ENCODE data around the gene TBC1D22A.

The TBC1D22A gene

DNA sequence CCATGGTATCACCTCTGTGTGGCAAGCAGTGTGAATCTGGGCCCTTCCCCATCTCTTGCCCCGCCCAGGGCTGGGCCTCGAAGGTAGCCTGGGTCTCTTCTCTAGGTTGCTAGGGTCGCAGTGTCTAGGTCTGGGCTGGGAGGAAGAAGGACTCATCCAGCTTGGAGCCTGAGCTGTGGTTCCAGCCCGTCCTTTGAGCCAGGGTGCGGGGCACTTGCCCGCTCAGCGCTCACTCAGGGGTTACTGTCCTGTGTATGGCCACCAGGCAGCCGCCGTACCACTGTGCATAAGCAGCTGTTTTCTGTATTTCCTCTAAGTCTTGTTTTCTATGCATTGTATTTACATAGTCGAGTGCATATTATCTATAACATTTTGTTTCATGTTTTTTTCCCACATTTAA, 160.9 kb downstream of the TBC1D22A start:
- no peak for DNase-seq (ENCODE audit: low read depth in 1 of 2, low spot score in 1 of 2)

DNA sequence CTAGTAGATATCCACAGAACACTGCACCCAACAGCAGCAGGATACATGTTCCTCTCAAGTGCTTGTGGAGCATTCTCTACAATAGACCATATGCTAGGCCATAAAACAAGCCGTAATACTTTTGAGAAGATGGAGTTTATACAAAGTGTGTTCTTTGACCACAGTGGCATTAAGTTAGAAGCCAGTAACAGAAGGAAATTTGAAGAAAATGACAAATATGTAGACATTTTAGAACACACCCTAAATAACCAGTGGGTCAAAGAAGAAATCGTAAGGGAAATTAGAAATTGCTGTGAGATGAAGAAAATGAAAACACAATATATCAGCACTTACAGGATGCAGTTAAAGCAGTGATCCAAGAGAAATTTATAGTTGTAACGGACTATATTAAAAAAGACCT, 163.4 kb downstream of the TBC1D22A start:
- DNase-seq (ENCODE audit: low read depth in 1 of 2, low spot score in 1 of 2) = no peak

DNA sequence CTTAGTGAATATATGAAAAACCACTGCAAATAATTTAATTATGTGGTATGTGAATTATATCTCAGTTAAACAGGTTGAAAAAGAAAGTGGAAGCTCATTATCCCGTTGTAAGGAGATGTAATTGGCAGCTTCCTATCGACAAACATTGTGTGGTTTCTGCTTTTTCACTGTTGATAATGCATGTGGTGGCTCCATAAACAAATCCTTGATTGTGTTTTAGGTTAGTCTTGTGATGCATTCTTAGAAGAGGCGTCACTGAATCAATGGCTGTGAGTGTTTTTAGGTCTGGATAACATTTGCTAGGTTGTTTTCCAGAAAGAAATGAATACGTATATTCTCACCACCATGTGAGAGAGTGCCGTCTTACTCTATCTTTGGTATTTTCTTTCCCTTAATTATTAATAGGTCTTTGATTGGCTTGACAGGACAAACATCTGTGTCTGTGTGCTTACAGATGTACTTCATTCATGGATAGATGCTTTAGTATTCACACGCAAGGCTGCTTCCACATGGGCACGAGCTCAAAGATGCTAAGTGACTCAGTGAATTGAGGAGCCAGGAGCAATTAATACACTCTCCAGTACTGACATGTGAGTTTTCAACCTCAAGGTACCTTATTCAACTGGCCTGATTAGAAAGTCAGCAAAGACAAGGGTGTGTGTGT, 166.7 kb downstream of the TBC1D22A start:
- no peak for DNase-seq (ENCODE audit: low read depth in 1 of 2, low spot score in 1 of 2)

DNA sequence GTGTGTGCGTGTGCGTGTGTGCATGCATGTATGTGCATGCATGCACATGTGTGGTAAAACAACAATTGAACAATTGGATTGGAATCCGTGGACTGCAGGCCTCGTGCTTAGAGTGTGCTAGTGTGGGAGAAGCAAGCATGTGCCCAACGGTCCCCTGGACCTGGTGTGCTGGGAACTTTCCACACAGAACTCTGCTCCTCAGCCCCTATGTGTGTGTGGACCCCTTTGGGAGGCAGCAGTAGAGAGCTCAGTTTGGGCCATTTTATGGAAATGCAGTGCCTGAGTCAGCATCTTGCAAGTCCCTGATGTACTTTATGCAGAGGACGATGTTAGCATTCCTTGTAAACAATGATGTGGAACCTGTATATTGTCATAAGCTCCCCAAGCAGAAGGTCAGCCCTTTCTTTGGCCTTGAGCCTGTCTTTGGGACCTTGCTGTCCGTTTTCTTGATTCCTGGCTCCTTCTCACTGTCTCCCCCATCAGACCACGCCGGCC, 167.3 kb downstream of the TBC1D22A start:
- DNase-seq (ENCODE audit: low read depth in 1 of 2, low spot score in 1 of 2) = no peak

DNA sequence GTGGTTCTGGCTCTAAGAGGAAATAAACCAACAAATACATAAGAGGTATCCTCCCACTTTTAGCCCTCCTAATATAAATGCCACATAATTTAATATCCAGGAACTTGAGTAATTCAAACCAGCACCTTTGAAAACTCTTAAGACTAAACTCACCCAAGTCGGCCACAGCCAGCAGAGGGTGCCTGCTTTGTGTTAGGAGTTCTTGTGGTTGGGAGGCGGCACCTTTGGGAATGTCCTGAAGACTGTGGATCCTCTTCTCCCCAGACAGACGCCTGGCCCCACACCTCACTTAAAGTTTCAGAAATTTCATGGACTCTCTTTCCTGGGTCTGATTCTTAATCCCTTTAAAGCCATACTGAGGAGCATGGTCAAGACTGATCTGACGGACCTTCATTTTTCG, 169.0 kb downstream of the TBC1D22A start:
- no peak for DNase-seq (ENCODE audit: low read depth in 1 of 2, low spot score in 1 of 2)

DNA sequence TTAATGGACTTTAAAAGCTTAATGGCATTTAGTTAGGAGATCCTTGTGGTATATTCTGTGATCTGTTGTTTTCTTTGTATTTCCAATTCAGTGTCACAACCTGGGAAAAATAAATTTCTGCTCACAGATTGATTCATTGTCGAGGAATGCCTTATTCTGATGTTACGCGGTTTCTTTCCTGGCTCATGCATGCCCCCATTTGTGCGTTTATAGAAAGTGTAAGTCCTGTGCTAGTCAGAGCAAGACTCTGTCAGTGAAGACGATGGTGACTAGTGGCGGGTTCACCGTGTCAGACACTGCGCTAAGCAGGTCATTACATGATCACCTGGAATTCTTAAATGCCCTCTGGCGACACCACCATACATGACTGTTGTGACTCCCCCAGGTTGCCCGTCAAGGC, 169.4 kb downstream of the TBC1D22A start:
- DNase-seq (ENCODE audit: low read depth in 1 of 2, low spot score in 1 of 2) = no peak

DNA sequence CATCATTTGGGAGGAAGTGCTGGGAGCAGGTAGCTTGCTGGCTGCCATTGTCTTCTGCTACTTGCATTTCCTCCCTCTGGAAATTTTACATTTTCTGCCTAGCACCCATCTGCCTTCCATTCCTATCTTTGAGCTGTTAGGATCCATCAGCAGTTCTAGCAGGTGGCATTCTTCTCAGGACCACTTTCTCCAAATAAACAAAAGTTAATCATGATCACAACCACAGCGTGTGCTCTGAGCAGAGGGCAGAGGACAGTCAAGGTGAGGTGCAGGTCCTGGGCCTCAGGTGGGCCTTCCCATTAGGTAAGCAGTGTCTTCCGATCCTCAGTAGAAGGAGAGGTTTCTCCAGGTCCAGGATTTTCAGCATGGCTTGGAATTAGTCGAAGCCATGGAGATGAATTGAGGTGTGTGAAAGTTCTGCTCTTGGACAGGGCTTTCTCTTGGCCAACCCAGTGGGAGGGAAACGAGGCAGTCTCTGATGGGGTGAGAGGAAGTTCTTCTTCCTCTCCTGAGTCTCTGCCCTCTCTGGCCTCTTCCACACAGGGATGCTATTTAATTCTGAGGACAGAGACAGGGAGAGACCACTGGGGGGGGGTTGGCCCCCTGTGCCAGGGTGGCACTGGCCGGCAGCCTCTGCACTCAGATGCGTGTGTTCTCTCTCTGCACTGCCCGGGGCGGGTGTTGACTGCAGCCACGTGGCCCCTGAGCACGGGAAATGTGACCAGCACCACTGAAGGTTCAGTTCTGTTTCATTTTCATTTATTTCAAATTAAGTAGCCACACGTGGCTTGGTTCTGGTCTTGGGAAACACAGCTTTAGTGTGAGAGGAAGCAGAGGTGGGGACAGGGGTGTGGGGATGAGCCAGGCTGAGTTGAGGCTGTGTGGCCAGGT, 170.8 kb downstream of the TBC1D22A start:
- no peak for DNase-seq (ENCODE audit: low read depth in 1 of 2, low spot score in 1 of 2)

DNA sequence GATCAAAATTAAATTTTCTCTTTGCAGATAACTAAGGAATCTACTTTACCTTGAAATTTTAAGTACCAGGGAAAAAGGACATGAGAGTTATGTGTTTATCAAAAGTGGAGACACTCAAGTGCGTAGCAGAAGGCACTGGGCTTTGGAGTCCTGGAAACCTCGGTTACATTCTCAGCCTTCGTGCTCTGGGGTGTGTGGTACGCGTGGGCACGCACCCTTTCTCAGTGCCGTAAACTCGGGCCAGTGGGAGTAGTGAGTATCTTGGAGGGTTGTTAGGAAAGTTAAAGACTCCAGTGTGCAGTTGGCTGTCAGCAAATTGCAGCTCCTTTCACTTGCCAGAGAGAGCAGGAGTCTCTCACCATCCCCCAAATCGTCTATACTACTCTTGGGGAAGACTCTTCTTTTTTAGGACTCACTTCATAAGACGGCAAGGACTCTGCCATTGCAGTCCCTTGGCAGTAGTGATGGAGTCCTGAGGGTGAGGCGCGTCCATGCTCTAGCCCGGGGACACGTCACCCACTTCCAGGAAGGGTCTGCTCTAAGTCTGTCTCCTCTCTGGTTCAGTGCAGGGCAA, 171.8 kb downstream of the TBC1D22A start:
- no peak for DNase-seq (ENCODE audit: low read depth in 1 of 2, low spot score in 1 of 2)

DNA sequence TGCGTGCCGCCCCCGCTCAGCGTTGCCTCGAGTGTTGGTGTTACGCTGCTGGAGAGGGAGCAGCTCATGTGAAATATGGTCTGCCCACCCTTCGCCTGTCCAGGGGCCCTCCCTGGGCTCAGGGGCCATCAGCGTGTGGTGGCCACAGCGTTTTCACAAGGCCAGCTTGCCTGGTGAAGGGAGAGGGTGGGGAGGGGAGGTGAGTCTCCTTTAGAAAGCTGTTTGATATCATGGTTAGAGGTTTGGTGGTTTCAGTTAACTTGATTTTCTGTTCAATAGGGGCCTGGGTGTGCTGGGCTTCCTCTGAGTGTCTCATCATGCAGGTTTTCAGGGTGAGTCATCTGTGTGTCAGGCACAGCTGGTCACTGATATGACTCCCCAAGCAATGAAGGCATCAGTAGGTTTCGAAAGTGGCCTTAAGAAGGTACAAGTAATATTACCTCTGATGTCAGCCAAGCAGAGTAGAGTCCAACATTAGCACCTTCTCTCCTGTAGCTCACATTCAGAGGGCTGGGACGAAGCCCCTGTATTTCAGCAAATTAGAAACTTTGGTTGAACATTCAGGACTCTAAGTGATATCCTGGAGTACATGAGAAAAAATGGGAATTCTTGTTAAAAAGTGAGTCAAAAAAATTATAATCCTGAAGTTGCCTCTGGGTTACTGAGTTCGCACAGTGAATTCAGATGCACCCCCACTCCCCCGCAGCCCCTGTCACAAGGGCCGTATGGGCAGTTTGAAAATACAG, 172.5 kb downstream of the TBC1D22A start:
- no peak for DNase-seq (ENCODE audit: low read depth in 1 of 2, low spot score in 1 of 2)

DNA sequence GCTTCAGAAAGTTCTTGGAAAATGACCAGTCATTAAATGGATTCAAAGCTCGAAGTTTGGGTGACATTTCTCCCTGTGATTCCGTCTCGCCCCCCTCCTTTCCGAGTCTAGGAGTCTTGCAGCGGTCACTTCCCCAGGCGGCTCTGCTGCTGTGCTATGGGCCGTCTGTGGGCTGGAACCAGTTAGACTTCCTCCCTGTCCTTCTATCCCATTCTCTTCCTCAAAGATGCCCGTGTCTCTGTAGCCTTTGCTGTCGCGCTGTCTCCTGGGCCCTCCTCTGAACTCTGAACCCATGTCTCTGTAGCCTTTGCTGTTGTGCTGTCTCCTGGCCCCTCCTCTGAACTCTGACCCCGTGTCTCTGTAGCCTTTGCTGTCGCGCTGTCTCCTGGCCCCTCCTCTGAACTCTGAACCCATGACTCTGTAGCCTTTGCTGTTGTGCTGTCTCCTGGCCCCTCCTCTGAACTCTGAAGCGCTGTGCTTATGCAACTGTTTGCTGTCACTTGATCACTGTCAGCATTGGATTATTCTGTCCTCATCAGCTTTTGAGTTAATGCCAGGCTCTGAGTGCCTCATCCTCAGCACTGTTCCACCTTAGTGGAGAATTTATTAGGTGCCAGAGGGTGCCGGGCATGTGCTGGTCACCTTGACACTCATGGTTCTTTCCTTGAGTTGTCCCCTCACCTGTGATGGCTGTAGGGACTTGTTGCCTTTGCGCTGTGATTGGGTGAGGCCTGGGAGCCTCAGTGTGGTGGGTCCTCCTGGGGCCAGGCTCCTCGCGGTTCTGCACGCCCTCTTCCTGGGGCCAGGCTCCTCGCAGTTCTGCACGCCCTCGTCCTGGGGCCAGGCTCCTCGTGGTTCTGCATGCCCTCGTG, 173.3 kb downstream of the TBC1D22A start:
- no peak for DNase-seq (ENCODE audit: low read depth in 1 of 2, low spot score in 1 of 2)

DNA sequence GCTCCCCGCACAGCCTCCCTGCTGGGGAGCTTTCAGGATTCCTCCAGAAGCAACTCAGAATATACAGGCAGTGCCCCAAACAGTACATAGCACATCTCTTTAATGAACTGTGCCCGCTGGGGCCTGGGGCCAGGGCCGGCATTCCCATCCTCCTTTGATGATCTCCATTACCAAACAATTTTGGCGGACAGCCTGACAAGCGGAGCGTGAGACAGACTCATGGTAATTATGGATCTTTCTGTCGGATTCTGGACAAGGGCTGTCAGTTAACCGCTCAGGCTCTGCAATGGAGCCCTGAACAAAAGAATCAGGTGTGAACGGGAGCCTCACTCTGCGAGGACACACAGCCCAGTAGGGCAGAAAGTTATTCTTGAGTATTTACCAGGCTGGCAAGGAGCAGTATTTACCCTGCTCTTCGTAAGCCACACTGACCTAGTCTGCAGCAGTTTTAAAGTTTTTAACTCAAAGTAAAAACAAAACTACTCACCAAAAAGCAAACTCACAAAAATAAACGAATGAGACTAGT, 174.0 kb downstream of the TBC1D22A start:
- no peak for DNase-seq (ENCODE audit: low read depth in 1 of 2, low spot score in 1 of 2)

DNA sequence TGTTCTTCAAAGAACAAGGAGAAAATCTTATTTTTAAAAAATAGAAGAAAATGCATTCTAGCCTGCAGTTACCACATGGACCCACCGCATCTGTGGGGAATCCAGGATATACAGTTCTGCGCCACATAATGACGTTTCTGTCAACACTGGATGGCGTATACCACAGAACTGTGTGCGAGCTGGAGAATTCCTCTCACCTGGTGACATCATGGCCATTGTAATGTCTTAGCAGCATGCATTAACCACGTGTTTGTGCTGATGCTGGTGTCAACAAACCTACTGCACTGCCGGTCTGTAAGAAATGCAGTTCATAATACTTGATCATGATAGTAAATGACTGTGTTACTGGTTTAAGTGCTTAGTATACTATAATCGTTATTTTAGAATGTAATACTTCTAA, 174.7 kb downstream of the TBC1D22A start:
- no peak for DNase-seq (ENCODE audit: low read depth in 1 of 2, low spot score in 1 of 2)

DNA sequence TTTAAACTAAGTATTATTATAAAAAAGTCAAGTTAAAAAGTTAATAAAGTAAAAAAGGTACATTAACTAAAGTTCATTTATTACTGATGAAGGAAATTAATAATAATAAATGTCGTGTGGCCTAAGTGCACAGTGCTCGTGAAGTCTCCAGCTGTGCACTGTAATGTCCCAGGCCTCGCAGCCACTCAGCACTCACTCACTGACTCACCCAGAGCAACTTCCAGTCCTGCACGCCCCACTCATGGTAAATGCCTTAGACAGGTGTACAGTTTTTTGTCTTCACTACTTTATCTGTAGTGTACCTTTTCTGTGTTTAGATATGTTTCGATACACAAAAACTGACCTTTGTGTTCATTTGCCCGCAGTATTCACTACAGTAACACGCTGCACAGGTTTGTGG, 175.5 kb downstream of the TBC1D22A start:
- no peak for DNase-seq (ENCODE audit: low read depth in 1 of 2, low spot score in 1 of 2)

DNA sequence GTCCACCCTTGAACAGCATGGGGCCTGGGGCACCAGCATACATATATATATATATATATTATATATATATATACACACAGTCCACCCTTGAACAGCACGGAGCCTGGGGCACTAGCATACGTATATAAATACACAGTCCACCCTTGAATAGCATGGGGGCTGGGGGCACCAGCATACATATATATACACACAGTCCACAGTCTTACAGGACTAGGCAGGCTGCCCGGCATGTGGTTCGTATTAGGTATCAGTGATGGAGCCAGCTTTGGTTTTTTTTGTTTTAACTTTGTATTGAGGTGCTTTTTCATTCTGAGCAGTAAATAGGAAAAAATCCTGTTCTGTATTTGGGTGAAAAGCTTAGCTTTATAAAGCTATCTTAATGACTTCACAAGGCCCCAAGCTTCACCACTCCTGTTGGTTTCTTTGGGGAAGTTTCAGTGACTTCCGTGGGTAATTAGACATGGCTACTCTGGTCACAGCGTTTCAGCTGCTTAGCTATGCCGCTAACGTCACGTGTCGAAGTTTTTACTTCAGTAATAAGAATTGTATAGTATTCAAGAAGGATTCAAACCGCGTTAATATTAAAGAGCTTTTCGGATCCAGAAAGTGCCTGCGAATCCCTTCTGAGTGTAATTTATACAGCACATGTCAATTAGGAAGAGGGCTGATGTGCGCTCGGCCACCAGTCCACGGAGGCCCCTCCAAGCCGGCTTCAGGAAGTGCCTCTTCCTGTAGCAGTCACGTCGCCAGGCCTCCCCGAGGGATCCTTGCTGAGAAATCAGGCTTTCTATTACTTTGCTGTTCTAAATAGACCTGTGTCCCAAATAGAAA, 179.7 kb downstream of the TBC1D22A start:
- DNase-seq (ENCODE audit: low read depth in 1 of 2, low spot score in 1 of 2) = no peak

DNA sequence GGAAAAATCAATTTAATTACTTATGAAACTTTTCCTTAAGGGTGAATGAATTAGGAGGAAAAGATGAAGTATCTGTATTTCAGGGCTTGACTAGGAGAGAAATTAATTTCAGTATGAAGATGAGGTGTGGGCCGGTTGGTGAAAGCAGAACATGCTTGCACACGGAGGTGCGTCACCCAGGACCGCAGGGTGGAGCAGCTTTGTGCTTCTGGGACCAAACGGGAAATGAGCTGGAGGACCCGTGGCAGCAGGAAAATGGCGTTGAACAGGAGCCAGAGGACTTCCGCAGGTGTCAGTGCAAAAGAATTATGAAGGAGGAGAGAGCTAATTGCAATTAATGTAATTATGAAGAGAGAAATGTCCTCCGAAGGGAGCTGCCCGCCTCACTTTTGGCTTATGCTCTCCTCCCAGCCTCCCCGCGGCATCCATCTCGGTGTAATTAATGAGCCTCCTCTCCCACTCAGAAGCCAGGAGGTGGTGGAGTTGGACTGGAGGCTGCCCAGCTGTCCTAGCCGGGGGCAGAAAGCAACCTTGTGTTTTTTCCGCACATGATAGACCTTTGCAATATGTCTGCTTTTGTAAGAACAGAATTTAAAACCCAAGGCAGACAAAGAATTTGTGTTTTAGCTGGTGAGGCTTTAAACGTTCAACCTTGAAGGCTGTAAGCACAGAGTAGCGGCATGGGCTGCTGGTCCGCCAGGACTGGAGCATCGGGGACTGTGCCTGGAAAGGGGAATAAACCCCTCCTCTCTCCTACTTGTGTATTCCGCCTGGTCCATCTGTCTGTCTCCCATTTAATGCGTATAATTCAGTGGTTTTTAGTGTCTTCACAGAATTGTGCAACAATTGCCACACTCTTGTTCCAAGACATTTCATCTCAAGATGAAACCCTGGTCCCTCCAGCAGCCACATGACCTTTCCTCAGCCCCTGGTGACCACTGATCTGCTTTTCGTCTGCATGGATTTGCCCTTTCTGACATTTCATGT, 180.6 kb downstream of the TBC1D22A start:
- no peak for DNase-seq (ENCODE audit: low read depth in 1 of 2, low spot score in 1 of 2)

DNA sequence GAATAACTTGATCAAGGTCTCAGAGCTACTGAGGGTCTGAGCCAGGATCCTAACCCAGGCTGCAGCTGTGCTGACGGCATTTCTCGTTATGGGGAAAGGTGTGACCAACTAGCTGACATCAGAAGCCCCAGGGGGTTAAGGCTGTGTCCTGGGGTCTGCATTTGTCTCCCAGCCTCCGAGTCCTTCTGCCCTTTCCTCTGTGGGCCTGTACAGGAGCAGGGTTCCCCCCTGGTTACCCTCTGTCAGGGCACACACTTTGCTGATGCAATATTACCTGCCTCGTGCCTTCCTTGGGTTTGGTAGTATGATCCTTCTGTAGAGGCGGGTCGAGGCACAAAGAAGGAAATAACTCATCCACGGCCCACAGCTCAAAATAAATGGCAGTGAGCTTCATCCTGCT, 183.0 kb downstream of the TBC1D22A start:
- no peak for DNase-seq (ENCODE audit: low read depth in 1 of 2, low spot score in 1 of 2)

DNA sequence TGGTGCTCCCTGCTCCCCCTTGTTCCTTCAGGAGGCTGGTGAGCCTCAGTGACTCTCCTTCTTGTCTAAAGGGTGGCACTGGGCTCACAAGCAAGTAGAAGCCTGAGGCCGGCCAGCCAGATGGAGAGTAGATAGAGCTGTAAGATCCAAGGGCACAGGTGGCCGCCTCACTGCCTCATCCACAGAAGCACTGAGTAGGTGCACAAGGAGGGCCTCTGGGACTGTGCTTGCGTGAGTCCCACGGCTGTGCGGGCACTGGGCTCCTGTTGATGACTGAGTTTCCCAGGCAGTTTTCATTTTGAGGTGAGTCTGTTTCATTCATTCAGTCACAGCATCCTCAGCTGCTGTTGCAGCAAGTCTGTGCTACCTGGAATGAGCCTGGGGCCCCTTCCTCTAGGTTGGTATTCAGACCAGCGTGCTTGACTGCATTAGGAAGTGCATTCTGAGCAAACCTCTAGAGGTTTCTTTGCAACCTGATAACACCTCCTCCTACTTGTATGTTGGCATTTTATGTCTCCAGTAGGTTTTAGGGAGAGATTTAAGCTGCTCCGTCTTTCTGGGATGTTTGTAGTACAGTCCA, 184.0 kb downstream of the TBC1D22A start:
- no peak for DNase-seq (ENCODE audit: low read depth in 1 of 2, low spot score in 1 of 2)
